Breast epithelium (tissue), 4 donors: ENCODE data around the gene HNRNPL. TPM values are rescaled to one million over a fixed set of nuclear protein-coding genes. Genes with fewer than 3 reads are reported as not detected.
"Not testable (repeated sequence)": the region's sequence is repeated elsewhere in the genome, so short reads cannot be mapped to it uniquely, and the experiment has no call there.

Source experiments
- DNase-seq, 2 donors: peaks; one replicate each; pipeline ENCODE4 v3.0.0-alpha.2; 2019; ENCODE audit warnings: low spot score in 2 of 2
- H3K27ac ChIP-seq, 2 donors: fragments of 200-600 bp; sonication (generic) in 1 of 2; one replicate each; pipeline ENCODE4 v1.5.1; 2016 to 2019; ENCODE audit warnings: mild to moderate bottlenecking in 1 of 2
- H3K27me3 ChIP-seq, 2 donors: fragments of 200-600 bp; sonication (generic) in 1 of 2; one replicate each; pipeline versions ENCODE4 v1.5.1 to v1.6.0; 2017 to 2019; ENCODE audit warnings: control low read depth in 1 of 2, mild to moderate bottlenecking in 1 of 2
- H3K36me3 ChIP-seq: fragments of 200-600 bp; one replicate; pipeline ENCODE4 v1.5.1; 2019
- H3K4me1 ChIP-seq, 2 donors: fragments of 200-600 bp; sonication (generic); one replicate each; pipeline ENCODE4 v1.5.1; 2016 to 2019; ENCODE audit warnings: control low read depth in 1 of 2
- H3K4me3 ChIP-seq, 3 donors: fragments of 200-600 bp; sonication (generic); 1 replicate in 2 of 3; 2 replicates in 1 of 3; pipeline ENCODE4 v1.5.1; 2016 to 2019; ENCODE audit warnings: mild to moderate bottlenecking in 3 of 3, moderate library complexity in 2 of 3
- H3K9me3 ChIP-seq, 2 donors: fragments of 200-600 bp; sonication (generic) in 1 of 2; one replicate each; pipeline ENCODE4 v1.5.1; 2016 to 2019; ENCODE audit warnings: control low read depth in 1 of 2
- CTCF ChIP-seq, 3 donors: fragments of 450-650 bp; IDR thresholded peaks; one replicate each; pipeline ENCODE4 v1.5.1; 2016 to 2017; ENCODE audit warnings: antibody characterized with exemption in 3 of 3, mild to moderate bottlenecking in 3 of 3, moderate library complexity in 3 of 3
- POLR2A ChIP-seq: fragments of 450-650 bp; IDR thresholded peaks from one replicate; pipeline ENCODE4 v1.6.1; 2016; ENCODE audit warnings: antibody characterized with exemption, mild to moderate bottlenecking, moderate library complexity
- POLR2AphosphoS5 ChIP-seq, 3 donors: sonication (generic); formaldehyde crosslinking; IDR thresholded peaks; one replicate each; pipeline ENCODE4 v1.6.1; 2017; ENCODE audit warnings: antibody characterized with exemption in 3 of 3
- intact Hi-C: fragments of 100-400 bp; cut with DNase I; formaldehyde crosslinking; loops from one replicate; pipeline ENCODE4 v1.15.1; 2023; ENCODE audit warnings: low total_unique reads
- total RNA-seq, 3 donors: library from RNA; depleted of rRNA; stranded (reverse); fragments of >200 nt; gene quantifications; one replicate each; pipeline ENCODE4 v1.1.0, GENCODE V29; 2016

The HNRNPL gene
- total RNA-seq, 3 donors from 2014 or later = 164 to 193 (median 168) TPM

GRCh38 chr19:38869160-38869835 lies 19.5 kb upstream of the HNRNPL start:
- no peak for TF ChIP-seq POLR2AphosphoS5 (IDR thresholded peaks at IDR 0.05)
- TF ChIP-seq POLR2A = no peak
- TF ChIP-seq CTCF (IDR thresholded peaks at IDR 0.05) = no peak
- H3K4me1 ChIP-seq = no peaks in the 10 kb centered on the region
- H3K36me3 ChIP-seq = no peaks in the 10 kb centered on the region
- peak overlapping the region; percentile 37 to 62 (median 62) for H3K4me3 ChIP-seq
- no peaks in the 10 kb centered on the region for H3K9me3 ChIP-seq
- peak overlapping the region; percentile 10 to 69 for H3K27ac ChIP-seq
- intact Hi-C loops = no loop called here
- no peaks in the 10 kb centered on the region for H3K27me3 ChIP-seq
- no peak for DNase-seq

- intact Hi-C loops = no loop called here
- Histone ChIP-seq H3K9me3 (no peaks in the 10 kb centered on the region), H3K27me3 (no peaks in the 10 kb centered on the region), H3K27ac (no peak overlapping the region), H3K36me3 (no peaks in the 10 kb centered on the region), H3K4me3 (no peak overlapping the region), H3K4me1 (no peaks in the 10 kb centered on the region)
- TF ChIP-seq POLR2A (no peak), POLR2AphosphoS5 (IDR thresholded peaks at IDR 0.05) (no peak), CTCF (IDR thresholded peaks at IDR 0.05) (no peak)
- DNase-seq = no peak
These were observed 18.8 kb upstream of the HNRNPL start for GRCh38 chr19:38868551-38868950.

- Histone ChIP-seq H3K27ac (no peak overlapping the region), H3K4me1 (no peaks in the 10 kb centered on the region), H3K27me3 (no peaks in the 10 kb centered on the region), H3K9me3 (no peaks in the 10 kb centered on the region), H3K36me3 (no peaks in the 10 kb centered on the region), H3K4me3 (no peak overlapping the region)
- intact Hi-C loops = no loop called here
- DNase-seq = no peak
- TF ChIP-seq CTCF (IDR thresholded peaks at IDR 0.05) (no peak), POLR2AphosphoS5 (IDR thresholded peaks at IDR 0.05) (no peak), POLR2A (no peak)
These were observed 17.5 kb upstream of the HNRNPL start for GRCh38 chr19:38867171-38867780.

- Histone ChIP-seq H3K27me3 (no peaks in the 10 kb centered on the region), H3K36me3 (no peaks in the 10 kb centered on the region), H3K9me3 (no peaks in the 10 kb centered on the region), H3K4me1 (no peaks in the 10 kb centered on the region), H3K27ac (peak overlapping the region; percentile 46 to 54), H3K4me3 (no peak overlapping the region)
- TF ChIP-seq POLR2A (no peak), CTCF (IDR thresholded peaks at IDR 0.05) (no peak), POLR2AphosphoS5 (IDR thresholded peaks at IDR 0.05) (peak; percentile 24 to 63 (median 38))
- DNase-seq = peak in 1 of 2 donors; percentile 48
- intact Hi-C loops = no loop called here
These were observed 12.7 kb upstream of the HNRNPL start for GRCh38 chr19:38862321-38863059.

GRCh38 chr19:38861368-38861767 lies 11.6 kb upstream of the HNRNPL start:
- intact Hi-C loops = no loop called here
- H3K27ac ChIP-seq = no peak overlapping the region
- H3K36me3 ChIP-seq = no peaks in the 10 kb centered on the region
- DNase-seq = no peak
- H3K9me3 ChIP-seq = no peaks in the 10 kb centered on the region
- TF ChIP-seq CTCF (IDR thresholded peaks at IDR 0.05) (no peak), POLR2AphosphoS5 (IDR thresholded peaks at IDR 0.05) (no peak), POLR2A (no peak)
- H3K27me3 ChIP-seq = no peaks in the 10 kb centered on the region
- H3K4me1 ChIP-seq = no peaks in the 10 kb centered on the region
- H3K4me3 ChIP-seq = no peak overlapping the region

- DNase-seq, H3K4me1 ChIP-seq, H3K9me3 ChIP-seq, H3K27me3 ChIP-seq, H3K4me3 ChIP-seq, intact Hi-C loops, H3K36me3 ChIP-seq, H3K27ac ChIP-seq: not testable (repeated sequence)
These were observed 9.9 kb upstream of the HNRNPL start for GRCh38 chr19:38859631-38860204.
